GM08714 (cell line): ENCODE measurements around the gene CUL2.

ENCODE experiments used
- H3K4me3 ChIP-seq: fragments of 200-500 bp; sonication (Bioruptor generic); 2 replicates; pipeline ENCODE4 v1.5.1; 2014; ENCODE audit warnings: mild to moderate bottlenecking, low read length, inconsistent platforms
- ZNF274 ChIP-seq: IDR thresholded peaks from 2 replicates; pipeline ENCODE4 v1.6.1; 2012; ENCODE audit warnings: mild to moderate bottlenecking, low read depth, low read length

Gene CUL2

DNA sequence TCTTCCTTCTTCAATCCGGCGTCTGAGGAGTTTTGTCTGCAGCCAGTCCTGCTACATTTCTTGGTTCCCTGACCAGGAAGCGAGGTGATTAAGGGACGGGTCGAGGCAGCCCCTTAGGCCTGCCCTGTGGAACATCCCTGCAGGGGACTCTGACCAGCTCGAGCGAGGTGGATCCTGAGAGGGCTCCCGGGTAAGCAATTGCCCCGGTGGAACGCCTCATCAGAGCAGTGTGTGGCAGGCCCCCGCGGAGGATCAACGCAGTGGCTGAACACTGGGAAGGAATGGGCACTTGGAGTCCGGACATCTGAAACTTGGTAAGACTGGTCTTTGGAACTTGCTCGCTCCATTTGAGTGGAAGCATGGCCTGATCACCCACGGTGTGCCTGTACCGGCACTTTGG is 121.0 kb downstream of the CUL2 start:
- H3K4me3 ChIP-seq = no peak overlapping the region
- TF ChIP-seq ZNF274 = no peak

DNA sequence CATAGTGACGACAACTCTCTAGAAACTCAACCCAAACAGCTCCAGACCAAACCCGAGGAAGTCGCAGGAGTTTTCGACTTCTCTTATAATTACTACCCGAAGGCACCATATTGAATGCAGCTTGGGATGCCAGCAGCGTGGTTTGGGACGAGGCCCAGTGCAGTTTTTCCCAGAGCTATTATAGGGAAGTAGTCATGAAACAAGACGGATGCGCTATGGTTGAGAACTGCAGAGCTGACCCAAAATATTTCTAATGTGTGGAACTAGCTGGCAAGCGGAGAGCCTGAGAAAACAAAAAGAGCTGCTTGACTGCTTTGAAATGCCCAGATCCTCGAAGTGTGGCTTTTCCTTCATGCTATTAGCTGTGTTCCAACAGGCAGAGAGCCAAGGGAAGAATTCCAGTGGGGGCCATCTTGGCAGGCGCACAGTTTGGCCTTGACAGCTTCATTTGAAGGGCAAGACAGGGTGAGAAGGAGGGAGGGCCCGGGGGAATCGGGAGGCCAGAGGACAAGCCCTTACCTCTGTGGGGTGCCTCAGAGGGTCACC is 122.7 kb downstream of the CUL2 start:
- no peak overlapping the region for H3K4me3 ChIP-seq
- no peak for TF ChIP-seq ZNF274

DNA sequence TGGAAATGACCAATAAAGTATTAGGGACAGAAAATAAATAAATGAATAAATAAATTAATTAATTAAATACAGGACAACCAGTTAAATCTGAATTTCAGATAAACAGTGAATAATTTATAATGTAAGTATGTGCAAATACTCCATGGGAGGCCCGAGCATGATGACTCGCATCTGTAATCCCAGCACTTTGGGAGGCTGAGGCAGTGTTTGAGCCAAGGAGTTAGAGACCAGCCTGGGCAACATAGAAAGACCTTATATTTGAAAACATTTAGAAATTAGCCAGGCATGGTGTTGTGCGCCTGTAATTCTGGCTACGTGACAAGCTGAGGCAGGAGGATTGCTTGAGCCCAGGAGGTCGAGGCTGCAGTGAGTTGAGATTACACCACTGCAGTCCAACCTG is 123.7 kb downstream of the CUL2 start:
- no peak overlapping the region for H3K4me3 ChIP-seq
- TF ChIP-seq ZNF274 = no peak

GRCh38 chr10:34966040-34966439 is 124.1 kb downstream of the CUL2 start:
- H3K4me3 ChIP-seq = no peak overlapping the region
- no peak for TF ChIP-seq ZNF274

- no peak for TF ChIP-seq ZNF274
- H3K4me3 ChIP-seq = no peak overlapping the region
Observed at GRCh38 chr10:34964166-34964800, 125.9 kb downstream of the CUL2 start.

- TF ChIP-seq ZNF274 = no peak
- no peak overlapping the region for H3K4me3 ChIP-seq
Observed at GRCh38 chr10:34962866-34963265, 127.3 kb downstream of the CUL2 start.

DNA sequence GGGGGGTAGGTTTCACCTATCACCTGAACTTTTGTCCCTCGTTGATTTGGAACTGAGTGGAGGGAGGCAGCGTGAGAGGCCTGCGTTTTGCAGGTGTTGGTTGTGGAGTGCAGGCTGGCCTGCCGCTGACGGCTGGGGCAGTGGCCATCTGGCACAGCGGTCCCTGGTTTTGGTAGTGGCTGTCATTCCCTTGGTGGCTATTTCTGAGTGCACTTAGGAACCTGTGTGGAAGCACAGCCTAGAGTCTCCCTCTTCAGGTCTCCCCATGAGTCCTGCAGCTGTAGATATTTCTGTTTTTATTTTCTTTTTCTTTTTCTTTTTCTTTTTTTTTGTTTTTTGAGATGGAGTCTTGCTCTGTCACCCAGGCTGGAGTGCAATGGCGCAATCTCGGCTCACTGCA is 129.2 kb downstream of the CUL2 start:
- H3K4me3 ChIP-seq = no peak overlapping the region
- TF ChIP-seq ZNF274 = no peak

DNA sequence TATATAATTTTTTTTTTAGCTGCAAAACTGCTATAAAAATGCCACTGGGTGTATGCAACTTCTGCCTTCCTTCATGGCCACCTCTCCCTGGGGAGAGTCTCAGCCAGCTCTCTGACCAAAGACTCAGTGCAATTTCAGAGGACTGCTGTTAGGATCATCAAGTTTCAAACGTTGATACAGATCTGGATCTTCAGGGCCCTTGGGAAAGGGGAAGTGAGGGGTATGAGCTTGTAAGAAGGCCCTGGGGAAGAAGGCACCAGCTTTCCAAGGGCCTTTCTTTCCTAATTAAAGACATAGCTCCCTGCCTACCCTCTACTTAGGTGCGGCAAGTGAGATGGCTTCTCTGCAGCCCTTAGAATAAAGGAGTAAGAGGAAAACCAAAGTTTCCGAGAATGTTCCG is 130.4 kb downstream of the CUL2 start:
- no peak for TF ChIP-seq ZNF274
- H3K4me3 ChIP-seq = no peak overlapping the region

GRCh38 chr10:34959321-34959720 is 130.8 kb downstream of the CUL2 start:
- TF ChIP-seq ZNF274 = no peak
- H3K4me3 ChIP-seq = no peak overlapping the region
